Measurements from ENCODE around the gene FAF1. TPM values are rescaled to one million over a fixed set of nuclear protein-coding genes. Genes with fewer than 3 reads are reported as not detected.

Gene FAF1
- total RNA-seq, 1 experiment from 2014 or later, result 73.2 TPM

DNA sequence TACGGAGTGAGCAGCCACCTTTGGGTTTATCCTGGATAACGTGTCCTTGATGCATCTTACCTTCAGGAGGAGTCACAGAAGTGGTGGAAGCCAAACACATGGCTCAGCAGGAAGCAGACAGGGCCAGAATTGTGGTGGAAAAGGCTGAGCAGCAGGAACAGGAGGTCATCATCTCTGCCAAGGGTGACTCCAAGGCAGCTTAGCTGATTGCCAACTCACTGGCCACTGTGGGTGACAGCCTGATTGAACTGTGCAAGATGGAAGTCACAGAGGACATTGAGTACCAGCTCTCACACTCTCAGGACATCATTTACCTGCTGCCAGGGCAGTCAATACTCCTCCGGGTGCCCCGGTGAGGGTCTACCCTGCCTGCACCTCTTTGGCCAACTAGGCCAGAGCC lies 179.3 kb downstream of the FAF1 start:
- intact Hi-C loops (cut with micrococcal nuclease), result no loop called here
- Histone ChIP-seq H4K20me1 (ENCODE audit: insufficient read depth) (0 out of 2 replicates have a peak, but pooled peaks cover 4% of the 10 kb centered on the region), H3K9me2 (ENCODE audit: insufficient read depth) (no peaks in the 10 kb centered on the region), H3K4me2 (ENCODE audit: low read length) (no peak overlapping the region), H3K27me3 (ENCODE audit: insufficient read depth, low read length) (no peaks in the 10 kb centered on the region), H3K4me1 (ENCODE audit: control insufficient read depth in 1 of 2, insufficient read depth in 2 of 2, low read length in 2 of 2) (no peaks in the 10 kb centered on the region), H3K9ac (ENCODE audit: low read length) (no peak overlapping the region), H3K36me3 (ENCODE audit: control insufficient read depth in 1 of 2, insufficient read depth in 2 of 2, low read length in 2 of 2) (0 out of 4 replicates have a peak, but pooled peaks cover 0 to 12% of the 10 kb centered on the region in 2 experiments), H3K4me3 (replicated peaks in 1 of 2; ENCODE audit: low read depth in 1 of 2, low read length in 2 of 2) (no peak overlapping the region), H3K79me2 (ENCODE audit: insufficient read depth, low read length) (peaks cover 47% of the 10 kb centered on the region), H3K27ac (ENCODE audit: low read depth, low read length) (no peak overlapping the region), H3K9me3 (ENCODE audit: control insufficient read depth in 1 of 2, insufficient read depth in 1 of 2, low read depth in 1 of 2, low read length in 2 of 2) (no peaks in the 10 kb centered on the region), H2AFZ (ENCODE audit: low read depth, low read length, poor library complexity, severe bottlenecking) (no peak overlapping the region)
- RAD21 ChIA-PET (ENCODE audit: low non-redundant PET in 1 of 2, low total read pairs in 2 of 2, uncharacterized antibody in 2 of 2, unreplicated experiment in 2 of 2), result interaction anchor here in 1 of 2 experiments (0.7 kb wide), 1 partner anchor 185 kb away, joined by 3 read pairs; no protein-coding TSS in a partner anchor
- CTCF ChIA-PET, result no interaction called here
- POLR2A ChIA-PET, result no interaction called here
- no peak for DNase-seq (ENCODE audit: low read depth, low spot score)
- no TSS peak for BruUV-seq (replicated peaks)
- TF ChIP-seq TCF7L2 (IDR thresholded peaks at IDR 0.05; ENCODE audit: borderline replicate concordance, extremely low read depth, insufficient read depth, insufficient read length), result no peak
- no peak for TF ChIP-seq ZBTB33 (IDR thresholded peaks at IDR 0.05; ENCODE audit: extremely low read depth, insufficient replicate concordance, low read length)
- TF ChIP-seq ELF1 (IDR thresholded peaks at IDR 0.05; ENCODE audit: borderline replicate concordance, low read depth), result no peak
- TF ChIP-seq SIN3A (IDR thresholded peaks at IDR 0.05; ENCODE audit: low read depth), result no peak
- no peak for TF ChIP-seq ZFX (IDR thresholded peaks at IDR 0.05)
- TF ChIP-seq FOSL1 (IDR thresholded peaks at IDR 0.05; ENCODE audit: low read depth), result no peak
- TF ChIP-seq JUND (IDR thresholded peaks at IDR 0.05), result no peak
- TF ChIP-seq SP1 (IDR thresholded peaks at IDR 0.05; ENCODE audit: low read depth), result no peak
- no peak for TF ChIP-seq RAD21 (IDR thresholded peaks at IDR 0.05; ENCODE audit: low read depth)
- no peak for TF ChIP-seq ZNF274 (IDR thresholded peaks at IDR 0.05; ENCODE audit: low read depth, low read length)
- TF ChIP-seq SRF (IDR thresholded peaks at IDR 0.05; ENCODE audit: low read depth), result no peak
- no peak for TF ChIP-seq EZH2 (IDR thresholded peaks at IDR 0.05)
- TF ChIP-seq EGR1 (IDR thresholded peaks at IDR 0.05; ENCODE audit: low read depth), result no peak
- TF ChIP-seq REST (IDR thresholded peaks at IDR 0.05; ENCODE audit: low read depth), result no peak
- TF ChIP-seq CEBPB (IDR thresholded peaks at IDR 0.05; ENCODE audit: low read depth), result no peak
- no peak for TF ChIP-seq ATF3 (IDR thresholded peaks at IDR 0.05)
- no peak for ATAC-seq
